ENCODE results near the gene MYBPC1. TPM values are rescaled to one million over a fixed set of nuclear protein-coding genes. Genes with fewer than 3 reads are reported as not detected.
"Not testable (repeated sequence)": the region's sequence is repeated elsewhere in the genome, so short reads cannot be mapped to it uniquely, and the experiment has no call there.

Gene MYBPC1, protein sequence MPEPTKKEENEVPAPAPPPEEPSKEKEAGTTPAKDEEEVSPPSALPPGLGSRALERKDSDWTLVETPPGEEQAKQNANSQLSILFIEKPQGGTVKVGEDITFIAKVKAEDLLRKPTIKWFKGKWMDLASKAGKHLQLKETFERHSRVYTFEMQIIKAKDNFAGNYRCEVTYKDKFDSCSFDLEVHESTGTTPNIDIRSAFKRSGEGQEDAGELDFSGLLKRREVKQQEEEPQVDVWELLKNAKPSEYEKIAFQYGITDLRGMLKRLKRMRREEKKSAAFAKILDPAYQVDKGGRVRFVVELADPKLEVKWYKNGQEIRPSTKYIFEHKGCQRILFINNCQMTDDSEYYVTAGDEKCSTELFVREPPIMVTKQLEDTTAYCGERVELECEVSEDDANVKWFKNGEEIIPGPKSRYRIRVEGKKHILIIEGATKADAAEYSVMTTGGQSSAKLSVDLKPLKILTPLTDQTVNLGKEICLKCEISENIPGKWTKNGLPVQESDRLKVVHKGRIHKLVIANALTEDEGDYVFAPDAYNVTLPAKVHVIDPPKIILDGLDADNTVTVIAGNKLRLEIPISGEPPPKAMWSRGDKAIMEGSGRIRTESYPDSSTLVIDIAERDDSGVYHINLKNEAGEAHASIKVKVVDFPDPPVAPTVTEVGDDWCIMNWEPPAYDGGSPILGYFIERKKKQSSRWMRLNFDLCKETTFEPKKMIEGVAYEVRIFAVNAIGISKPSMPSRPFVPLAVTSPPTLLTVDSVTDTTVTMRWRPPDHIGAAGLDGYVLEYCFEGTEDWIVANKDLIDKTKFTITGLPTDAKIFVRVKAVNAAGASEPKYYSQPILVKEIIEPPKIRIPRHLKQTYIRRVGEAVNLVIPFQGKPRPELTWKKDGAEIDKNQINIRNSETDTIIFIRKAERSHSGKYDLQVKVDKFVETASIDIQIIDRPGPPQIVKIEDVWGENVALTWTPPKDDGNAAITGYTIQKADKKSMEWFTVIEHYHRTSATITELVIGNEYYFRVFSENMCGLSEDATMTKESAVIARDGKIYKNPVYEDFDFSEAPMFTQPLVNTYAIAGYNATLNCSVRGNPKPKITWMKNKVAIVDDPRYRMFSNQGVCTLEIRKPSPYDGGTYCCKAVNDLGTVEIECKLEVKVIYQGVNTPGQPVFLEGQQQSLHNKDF
- 0.20 TPM in 1 of 2 replicates, not detected in the other for total RNA-seq
- long read RNA-seq, partial matches to known transcripts, result 1 of 1 reads
- long read RNA-seq, other reads (novel, unspliced or antisense), result 0 of 1 reads

DNA sequence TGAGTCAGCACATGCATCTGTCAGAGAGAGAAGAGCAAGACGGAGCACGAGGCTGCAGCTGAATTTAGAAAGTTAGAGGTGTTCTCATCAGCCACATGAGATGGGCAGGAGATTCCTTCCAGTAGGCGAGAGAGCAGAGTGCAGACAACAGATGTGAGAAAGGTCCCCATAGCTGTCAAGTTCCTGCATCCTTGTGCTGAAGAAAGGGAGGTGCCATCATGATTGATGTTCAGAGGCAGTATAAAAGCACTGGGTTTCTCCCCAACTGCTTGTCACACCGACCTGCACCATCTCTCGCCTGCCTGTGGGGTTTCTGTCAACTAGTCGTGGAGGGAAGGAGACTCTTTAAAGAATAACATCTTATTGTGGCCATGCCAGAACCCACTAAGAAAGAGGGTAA lies at the start of gene MYBPC1:
MYBPC1 (plus strand) TSS at position 272 of the 400 bp plus-strand sequence; CDS start at position 372, 100 bp downstream.
- no peaks in the 10 kb centered on the region for H3K36me3 Mint-ChIP-seq (ENCODE audit: low read depth)
- H3K4me1 Mint-ChIP-seq, result peaks cover 11% of the 10 kb centered on the region

DNA sequence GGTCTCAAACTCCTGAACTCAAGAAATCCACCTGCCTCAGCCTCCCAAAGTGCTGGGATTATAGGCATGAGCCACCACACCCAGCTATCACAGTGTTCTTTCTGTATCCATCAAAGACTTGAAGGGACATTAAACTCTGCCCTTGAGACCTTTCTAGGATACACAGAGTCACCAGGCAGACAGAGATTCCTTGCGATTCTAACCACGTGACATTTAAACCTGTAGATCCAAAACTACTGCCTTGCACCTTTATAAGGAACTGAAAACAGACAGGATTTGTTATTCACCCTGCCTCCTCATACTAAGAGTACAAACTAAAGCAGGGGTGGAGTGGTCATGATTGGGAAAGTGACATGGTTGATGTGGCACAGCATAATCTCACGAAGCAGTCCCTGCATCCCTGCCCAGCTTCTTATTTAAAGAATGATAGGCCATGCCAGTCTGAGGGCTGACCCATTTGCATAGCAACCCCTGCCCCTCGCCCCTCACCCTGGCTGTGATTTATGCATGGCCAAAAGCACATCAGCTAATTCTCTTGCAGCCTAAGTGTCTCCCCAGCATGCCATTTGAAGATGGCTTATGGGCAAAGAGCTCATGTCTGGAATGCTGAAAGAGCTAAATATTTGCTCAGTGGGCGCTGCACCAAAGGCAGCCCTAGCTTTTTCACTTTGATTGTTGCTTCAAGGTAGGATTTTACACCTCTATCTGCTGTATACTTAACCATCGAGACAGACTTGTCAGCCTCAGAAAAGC lies 43.2 kb upstream of the MYBPC1 start:
- H3K9me3 Mint-ChIP-seq, result peaks cover 2% of the 10 kb centered on the region
- no peaks in the 10 kb centered on the region for H3K36me3 Mint-ChIP-seq (ENCODE audit: low read depth)
- TF ChIP-seq, protein P1, sequence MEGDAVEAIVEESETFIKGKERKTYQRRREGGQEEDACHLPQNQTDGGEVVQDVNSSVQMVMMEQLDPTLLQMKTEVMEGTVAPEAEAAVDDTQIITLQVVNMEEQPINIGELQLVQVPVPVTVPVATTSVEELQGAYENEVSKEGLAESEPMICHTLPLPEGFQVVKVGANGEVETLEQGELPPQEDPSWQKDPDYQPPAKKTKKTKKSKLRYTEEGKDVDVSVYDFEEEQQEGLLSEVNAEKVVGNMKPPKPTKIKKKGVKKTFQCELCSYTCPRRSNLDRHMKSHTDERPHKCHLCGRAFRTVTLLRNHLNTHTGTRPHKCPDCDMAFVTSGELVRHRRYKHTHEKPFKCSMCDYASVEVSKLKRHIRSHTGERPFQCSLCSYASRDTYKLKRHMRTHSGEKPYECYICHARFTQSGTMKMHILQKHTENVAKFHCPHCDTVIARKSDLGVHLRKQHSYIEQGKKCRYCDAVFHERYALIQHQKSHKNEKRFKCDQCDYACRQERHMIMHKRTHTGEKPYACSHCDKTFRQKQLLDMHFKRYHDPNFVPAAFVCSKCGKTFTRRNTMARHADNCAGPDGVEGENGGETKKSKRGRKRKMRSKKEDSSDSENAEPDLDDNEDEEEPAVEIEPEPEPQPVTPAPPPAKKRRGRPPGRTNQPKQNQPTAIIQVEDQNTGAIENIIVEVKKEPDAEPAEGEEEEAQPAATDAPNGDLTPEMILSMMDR (conservative IDR thresholded peaks at IDR 0.05), result no peak
- no peak for DNase-seq (ENCODE audit: low read depth, low spot score)
- H3K4me1 Mint-ChIP-seq, result no peaks in the 10 kb centered on the region
- H3K27me3 Mint-ChIP-seq (ENCODE audit: low read depth), result peaks cover 2% of the 10 kb centered on the region
- no peak overlapping the region for H3K27ac Mint-ChIP-seq (ENCODE audit: unreplicated experiment)
- no peak overlapping the region for H3K4me3 Mint-ChIP-seq

More for the DNA sequence above, at the start of gene MYBPC1:
- Mint-ChIP-seq H3K9me3 (no peaks in the 10 kb centered on the region), H3K27ac (ENCODE audit: unreplicated experiment) (no peak within 1 kb of the TSS), H3K4me3 (no peak within 1 kb of the TSS), H3K27me3 (ENCODE audit: low read depth) (no peaks in the 10 kb centered on the region)
- peak; percentile 6 for DNase-seq (ENCODE audit: low read depth, low spot score)
- TF ChIP-seq, protein P1 (conservative IDR thresholded peaks at IDR 0.05), result no peak

DNA sequence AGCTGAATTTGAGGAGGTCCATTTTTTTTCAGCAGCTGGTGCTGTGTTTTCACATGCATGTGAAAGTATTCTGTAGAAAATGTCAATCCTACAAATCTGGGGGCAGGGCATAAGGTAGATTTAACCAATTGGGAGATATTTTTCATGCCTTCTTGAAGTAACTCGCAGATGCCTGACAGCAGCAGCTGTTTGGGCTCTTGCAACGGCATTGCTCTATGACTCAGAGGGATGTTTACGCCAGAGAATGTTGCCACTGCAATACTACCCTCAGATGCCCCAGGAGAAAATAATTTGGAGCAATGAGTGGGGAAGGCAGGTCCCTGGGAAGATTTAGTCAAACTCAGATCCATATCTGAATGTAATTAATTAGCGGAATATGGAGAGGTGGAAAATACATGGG lies 42.5 kb upstream of the MYBPC1 start:
- no peak for DNase-seq (ENCODE audit: low read depth, low spot score)
- H3K4me3 Mint-ChIP-seq, result no peak overlapping the region
- TF ChIP-seq, protein P1 (conservative IDR thresholded peaks at IDR 0.05), result no peak
- H3K4me1 Mint-ChIP-seq, result no peaks in the 10 kb centered on the region
- H3K9me3 Mint-ChIP-seq, result peaks cover 2% of the 10 kb centered on the region
- H3K27ac Mint-ChIP-seq (ENCODE audit: unreplicated experiment), result no peak overlapping the region
- no peaks in the 10 kb centered on the region for H3K36me3 Mint-ChIP-seq (ENCODE audit: low read depth)
- H3K27me3 Mint-ChIP-seq (ENCODE audit: low read depth), result peaks cover 2% of the 10 kb centered on the region

DNA sequence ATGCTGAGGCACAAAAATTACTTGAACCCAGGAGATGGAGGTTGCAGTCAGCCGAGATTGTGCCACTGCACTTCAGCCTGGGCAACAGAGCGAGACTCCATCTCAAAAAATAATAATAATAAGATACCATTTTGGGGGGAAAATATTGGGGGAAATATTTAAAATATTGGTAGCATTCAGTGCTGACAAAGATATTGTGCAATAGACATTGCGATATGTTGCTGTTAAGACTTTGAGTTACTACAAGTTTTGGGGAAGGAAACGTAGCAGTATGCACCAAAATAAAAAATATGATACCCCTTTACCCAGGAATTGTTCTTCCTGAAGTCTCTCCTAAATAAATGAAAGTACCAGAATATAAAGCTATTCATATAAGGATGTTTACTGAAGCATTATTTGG lies 37.7 kb upstream of the MYBPC1 start:
- Mint-ChIP-seq H3K36me3 (ENCODE audit: low read depth) (no peaks in the 10 kb centered on the region), H3K27me3 (ENCODE audit: low read depth) (peaks cover 2% of the 10 kb centered on the region), H3K9me3 (peaks cover 3% of the 10 kb centered on the region), H3K27ac (ENCODE audit: unreplicated experiment) (no peak overlapping the region), H3K4me1 (no peaks in the 10 kb centered on the region), H3K4me3 (no peak overlapping the region)
- DNase-seq (ENCODE audit: low read depth, low spot score), result no peak
- TF ChIP-seq, protein P1 (conservative IDR thresholded peaks at IDR 0.05), result no peak

DNA sequence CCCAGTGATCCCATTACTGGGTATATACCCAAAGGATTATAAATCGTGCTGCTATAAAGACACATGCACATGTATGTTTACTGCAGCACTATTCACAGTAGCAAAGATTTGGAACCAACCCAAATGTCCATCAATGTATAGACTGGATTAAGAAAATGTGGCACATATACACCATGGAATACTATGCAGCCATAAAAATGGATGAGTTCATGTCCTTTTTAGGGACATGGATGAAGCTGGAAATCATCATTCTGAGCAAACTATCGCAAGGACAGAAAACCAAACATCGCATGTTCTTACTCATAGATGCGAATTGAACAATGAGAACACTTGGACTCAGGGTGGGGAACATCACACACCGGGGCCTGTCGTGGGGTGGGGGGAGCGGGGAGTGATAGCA lies 36.0 kb upstream of the MYBPC1 start:
- not testable (repeated sequence) for H3K4me3 Mint-ChIP-seq; H3K27me3 Mint-ChIP-seq (ENCODE audit: low read depth); H3K9me3 Mint-ChIP-seq; H3K36me3 Mint-ChIP-seq (ENCODE audit: low read depth); H3K27ac Mint-ChIP-seq (ENCODE audit: unreplicated experiment); DNase-seq (ENCODE audit: low read depth, low spot score); H3K4me1 Mint-ChIP-seq

Measured in neural crest cell (in vitro differentiated cells).